ENCODE data around the gene SGCE.

The SGCE gene

DNA sequence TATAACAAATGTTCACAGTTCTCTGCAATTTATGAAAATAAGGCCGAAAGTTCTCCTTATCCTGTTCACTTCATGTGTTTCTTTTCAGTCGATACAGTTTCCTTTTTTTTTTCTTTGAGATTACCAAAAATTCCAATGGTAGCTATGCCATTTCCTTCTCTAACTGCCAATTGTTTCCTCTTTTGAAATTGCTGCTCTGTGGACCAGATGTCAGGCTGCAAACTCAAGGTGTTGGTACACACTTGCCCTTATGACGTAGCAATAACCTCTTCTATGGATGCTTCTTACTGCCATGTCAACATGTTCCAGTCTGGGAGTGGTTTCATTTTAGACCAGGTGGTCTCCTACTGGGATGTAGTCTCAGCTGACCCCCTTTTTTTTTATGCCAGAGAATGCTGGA lies 93.4 kb downstream of the SGCE start:
- DNase-seq = no peak

GRCh38 chr7:94561841-94562514 lies 94.0 kb downstream of the SGCE start:
- DNase-seq = no peak

GRCh38 chr7:94559972-94560371 lies 96.0 kb downstream of the SGCE start:
- no peak for DNase-seq

- DNase-seq = no peak
Observed at GRCh38 chr7:94557215-94557614, 98.7 kb downstream of the SGCE start.

DNA sequence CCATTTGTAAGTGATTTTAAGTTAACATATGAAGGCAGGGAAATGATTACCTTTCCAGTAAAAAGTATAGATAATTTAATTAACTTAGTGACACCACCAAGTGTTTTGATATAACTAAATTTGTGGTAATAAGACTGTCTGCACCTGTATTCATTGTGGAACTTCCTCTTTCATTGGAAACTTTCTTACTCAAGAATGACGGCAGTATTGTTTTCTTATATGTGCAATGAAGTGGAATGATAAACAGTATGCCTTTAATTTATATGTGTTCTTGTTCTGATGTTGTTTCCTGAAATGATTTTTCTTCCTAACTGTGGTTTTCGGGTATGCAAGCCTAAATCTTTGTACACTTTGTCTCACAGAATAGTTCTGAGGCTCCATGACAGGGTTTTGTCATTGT lies 99.9 kb downstream of the SGCE start:
- DNase-seq = no peak

DNA sequence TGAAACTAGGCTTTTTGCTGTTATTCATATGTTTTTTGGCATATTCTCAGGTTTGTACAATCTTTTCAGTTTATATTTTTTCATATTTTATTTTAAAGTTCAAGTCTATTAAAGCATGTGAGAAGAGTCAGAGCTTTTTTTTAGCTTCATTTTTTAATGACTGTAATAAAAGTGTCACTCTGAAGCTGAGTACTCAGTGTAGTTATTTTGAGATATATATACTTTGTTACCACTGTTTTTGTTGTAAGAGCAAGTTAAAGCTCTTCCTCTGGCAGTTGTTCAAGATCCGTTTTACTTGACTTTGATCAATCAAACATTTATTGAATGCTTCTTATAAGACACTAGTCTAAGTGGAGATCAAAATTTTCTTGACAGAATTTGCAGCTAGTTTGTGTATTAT lies 108.8 kb downstream of the SGCE start:
- no peak for DNase-seq

DNA sequence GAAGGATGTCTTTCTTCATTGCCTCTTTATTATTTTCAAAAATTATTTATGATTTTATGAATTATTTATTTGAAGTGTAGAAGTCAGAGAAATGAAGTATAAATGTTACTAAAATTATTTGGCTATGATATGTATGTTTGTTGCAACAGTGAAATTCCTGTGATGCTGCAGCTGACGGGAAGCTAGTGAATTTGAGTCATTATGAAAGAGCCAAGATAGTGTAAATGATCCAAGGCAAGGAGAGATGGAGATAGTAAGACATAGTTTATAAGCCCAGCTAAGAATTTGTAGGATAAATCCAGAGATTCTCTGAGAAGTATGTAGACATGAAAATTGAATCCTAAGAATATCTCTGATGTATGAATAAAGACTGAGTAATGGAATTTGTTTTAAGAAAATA lies 115.5 kb downstream of the SGCE start:
- no peak for DNase-seq

All from stimulated activated naive CD4-positive, alpha-beta T cell treated with Interleukin-2 at 50 U/mL for 16 hours (primary cell).